ENCODE data around the gene CDK19.
"Not testable (repeated sequence)": the region's sequence is repeated elsewhere in the genome, so short reads cannot be mapped to it uniquely, and the experiment has no call there.

Gene CDK19

DNA sequence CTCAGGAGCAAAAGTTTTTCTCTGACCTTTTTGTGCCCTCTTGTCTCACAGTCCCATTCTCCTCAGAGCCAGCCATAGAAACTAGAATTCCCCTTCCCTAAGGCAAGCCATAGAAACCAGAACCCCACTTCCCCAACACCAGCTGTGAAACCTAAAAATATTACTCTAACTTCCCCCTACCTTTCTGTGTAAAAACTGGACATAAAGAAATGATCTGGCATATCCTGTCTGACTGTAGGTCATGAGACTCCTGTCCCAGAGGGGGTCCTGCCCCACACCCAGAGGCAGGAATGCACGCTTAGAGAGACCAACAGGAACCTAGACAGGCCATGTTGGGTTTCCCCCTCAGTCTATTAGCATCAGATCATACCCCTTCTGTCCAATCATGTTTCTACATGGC is 198.2 kb downstream of the CDK19 start:
- no peak for DNase-seq

DNA sequence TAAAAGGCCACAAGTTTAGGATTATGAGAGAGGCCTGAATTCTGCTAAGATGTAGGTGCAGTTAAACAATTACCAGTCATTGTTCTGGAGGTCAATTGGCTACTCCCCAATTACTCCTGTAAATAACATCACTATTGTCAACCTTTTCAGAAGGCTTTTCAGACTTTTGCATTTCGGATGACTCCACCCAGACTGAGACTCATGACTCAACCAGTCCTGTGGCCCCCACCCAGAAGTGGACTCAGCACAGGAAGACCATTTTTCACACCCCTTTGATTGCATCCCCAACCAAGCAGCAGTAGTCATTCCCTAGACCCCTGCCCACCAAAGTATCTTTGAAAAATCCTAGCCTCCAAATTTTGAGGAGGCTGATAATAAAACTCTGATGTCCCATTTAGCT is 199.5 kb downstream of the CDK19 start:
- DNase-seq: no peak

DNA sequence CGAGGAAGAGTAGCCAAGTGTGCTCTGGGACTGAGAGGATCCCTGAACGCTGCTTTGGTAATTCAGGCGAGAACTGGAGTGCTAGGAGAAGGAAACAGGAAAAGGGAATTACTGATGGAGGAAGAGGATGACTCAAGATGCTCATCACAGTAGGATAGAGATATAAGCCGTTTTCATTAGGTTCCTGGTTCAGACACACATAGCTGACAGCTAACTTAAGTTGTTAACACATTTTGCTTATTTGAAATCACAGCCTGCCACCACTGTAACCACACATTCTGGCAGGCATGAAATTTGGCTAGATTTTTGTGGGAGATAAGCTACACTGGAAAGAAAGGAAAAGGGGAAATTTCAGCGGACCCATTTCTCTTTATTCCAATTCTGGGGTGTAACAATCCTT is 200.7 kb downstream of the CDK19 start:
- no peak for DNase-seq

DNA sequence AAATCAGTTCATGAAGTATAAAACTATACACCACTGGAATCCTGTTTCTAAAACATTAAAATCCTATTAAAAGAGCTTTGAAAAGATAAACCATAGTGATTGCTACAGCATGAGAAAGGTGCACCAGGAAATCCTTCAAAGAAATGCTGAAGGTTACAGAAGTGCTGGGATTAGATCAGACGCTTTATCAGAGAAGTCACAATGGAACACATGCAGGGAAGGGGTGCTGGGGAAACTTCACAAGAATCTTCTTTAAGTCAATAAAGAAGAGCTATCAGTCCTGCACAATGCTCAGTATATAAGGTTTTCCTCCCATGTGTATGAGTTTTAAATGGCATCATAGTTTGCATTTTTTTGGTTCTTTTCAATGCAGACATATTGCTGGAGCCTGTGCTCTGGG is 201.2 kb downstream of the CDK19 start:
- no peak for DNase-seq

DNA sequence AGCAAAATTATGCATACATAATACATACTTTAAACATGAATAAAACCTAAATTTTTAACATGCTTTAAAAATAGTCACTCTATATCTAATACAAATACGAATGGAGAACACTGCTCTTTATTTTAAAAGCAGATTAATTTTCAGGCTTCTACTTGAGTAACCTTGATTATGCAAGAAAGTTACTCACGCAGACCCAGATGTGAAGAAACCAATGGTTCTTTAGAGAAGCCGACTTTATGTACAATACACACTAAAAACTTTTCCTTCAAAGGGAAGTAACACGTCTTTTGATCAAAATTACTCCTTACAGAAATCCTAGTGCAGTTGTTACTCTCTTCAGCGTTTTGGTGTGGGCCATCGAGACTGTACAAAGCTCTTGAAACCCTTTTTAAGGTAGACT is 201.9 kb downstream of the CDK19 start:
- no peak for DNase-seq

DNA sequence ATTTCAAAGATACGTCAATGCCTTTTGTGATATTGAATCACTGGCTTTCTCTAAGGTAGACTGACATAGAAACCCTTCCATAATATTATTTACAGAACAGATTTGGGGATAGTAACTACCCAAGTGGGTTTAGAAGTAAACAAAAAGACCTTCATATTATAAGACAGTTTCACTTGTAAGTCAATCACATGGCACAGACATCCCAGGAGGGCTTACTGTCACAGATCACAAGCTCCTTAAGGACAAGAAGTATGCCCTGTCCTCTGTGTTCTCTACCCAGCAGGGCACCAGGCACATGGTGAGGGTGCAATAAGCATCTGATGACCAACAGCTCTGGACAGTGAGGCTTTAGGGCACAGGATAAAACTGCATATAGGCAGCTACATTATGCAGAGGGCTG is 203.0 kb downstream of the CDK19 start:
- DNase-seq: no peak

DNA sequence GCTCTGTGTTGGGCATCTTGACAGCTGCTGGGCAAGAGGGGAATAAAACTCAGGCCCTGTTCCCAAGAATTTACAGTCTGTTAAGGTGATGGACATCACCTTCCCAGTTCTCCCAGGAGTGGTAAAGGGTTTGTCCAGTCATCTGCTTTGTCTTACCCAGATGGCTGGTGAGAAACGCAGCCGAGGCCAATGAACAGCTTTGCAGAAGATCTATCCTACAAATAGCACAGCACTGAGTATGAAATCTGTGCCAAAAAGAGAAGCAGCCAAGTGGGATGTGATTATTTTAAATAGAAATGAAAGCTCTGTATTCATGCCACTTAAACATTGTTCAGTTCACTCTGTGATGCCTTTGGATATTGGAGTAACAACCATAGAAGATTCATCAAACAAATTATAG is 206.2 kb downstream of the CDK19 start:
- no peak for DNase-seq

DNA sequence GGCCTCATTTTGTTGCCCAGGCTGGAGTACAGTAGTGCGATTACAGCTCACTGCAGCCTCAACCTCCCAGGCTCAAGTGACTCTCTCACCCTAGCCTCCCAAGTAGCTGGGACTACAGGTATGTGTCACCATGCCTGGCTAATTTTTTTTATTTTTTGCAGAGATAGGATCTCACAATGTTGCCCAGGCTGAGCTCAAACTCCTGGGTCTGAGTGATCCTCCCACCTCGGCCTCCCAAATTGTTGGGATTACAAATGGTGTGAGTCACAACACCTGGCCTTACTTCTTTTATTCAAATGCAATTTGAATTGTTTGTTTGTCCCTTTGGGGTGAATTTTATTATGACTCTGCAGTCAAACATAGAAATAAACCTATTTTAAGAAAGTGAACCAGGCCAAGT is 207.1 kb downstream of the CDK19 start:
- no peak for DNase-seq

DNA sequence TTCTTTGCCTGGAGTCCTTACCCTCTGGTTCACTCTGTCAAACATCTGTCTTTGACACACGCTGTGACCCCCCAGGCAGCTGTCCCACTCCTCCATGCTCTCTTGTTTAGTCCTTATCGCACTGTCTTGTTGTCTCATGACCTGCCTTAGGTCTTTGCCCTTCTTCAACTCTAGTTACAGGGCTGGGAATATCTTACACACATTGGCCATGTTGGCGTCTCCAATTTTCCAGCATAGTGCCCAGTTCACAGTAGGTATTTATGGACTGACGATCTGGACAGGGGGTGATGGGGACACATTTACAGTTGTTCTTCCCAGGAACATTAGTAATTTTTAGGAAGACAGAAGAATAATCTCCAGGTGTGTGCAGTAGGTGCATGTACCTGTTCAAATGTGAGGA is 209.1 kb downstream of the CDK19 start:
- no peak for DNase-seq

DNA sequence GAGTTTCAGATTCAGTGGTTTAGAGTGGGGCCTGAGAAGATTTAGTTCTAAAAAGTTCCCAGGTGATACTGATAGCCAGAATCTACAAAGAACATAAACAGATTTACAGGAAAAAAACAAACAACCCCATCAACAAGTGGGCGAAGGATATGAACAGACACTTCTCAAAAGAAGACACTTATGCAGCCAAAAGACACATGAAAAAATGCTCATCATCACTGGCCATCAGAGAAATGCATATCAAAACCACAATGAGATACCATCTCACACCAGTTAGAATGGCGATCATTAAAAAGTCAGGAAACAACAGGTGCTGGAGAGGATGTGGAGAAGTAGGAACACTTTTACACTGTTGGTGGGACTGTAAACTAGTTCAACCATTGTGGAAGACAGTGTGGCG is 214.6 kb downstream of the CDK19 start:
- DNase-seq: not testable (repeated sequence)

DNA sequence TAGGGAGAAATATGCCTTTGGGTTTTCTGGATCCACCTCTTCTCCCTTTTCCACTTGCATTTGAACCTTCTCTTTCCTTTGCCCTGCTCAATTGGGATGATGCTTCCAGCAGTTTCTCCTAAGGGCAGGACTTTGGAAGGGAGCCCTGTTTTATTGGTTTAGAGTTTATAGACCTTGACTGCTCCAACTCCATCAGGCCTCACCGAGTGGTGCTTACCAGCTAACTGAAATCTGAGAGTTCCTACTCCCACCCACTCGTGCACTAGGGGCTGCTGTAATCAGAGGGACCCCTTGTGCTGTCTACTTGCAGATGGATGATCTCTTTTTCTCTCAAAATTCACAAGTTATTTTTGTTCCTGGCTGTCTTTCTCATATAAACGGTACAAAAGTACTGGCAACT is 217.5 kb downstream of the CDK19 start:
- DNase-seq: no peak

DNA sequence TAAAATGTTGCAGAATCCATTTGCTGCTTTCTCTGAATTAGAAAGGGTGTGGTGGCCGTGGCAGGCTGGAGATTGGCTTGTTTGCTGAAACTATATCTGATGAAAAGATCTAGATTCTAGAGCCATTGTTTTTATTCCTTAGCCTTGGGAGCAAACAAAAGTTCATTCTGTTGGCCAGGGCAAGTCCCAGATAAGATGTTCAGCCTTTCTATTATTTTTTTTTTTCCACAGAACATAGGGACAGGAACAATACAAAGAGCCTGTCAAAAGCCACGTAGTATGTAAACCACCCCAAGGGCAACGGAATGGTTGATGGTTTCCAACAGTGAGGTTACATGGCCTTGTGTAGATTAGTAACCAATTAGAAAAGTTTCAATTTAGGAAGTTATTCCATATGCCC is 218.9 kb downstream of the CDK19 start:
- no peak for DNase-seq

DNA sequence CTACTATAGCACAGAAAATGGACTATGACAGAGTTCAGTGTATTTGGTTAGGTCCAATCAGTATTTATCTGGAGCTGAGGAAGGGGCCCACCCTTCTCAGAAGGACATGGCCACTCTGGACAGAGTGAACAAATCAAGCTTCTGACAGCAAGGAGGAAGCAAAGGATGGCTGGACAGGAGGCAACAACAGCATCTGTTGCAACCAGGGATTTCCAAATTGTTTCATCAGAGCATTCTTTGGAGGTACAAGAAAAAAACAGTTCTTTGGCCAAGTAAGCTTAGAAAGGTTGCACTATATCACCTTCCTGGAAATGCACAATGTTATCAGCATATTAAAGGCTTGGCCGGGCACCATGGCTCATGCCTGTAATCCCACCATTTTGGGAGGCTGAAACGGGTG is 220.2 kb downstream of the CDK19 start:
- DNase-seq: no peak

DNA sequence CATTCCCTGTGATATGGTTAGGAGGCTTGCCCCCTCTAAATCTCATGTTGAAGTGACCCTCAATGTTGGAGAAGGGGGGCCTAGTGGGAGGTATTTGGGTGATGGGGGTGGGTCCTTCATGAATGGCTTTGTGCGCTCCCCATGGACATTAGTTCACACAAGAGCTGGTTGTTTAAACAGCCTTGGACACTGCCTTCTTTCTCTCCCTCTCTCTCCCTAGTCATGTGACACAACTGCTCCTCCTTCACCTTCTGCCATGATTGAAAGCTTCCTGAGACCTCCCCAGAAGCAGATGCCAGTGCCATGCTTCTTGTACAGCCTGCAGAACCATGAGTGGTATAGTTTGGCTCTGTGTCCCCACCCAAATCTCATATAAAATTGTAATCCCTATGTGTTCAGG is 221.6 kb downstream of the CDK19 start:
- DNase-seq: no peak

DNA sequence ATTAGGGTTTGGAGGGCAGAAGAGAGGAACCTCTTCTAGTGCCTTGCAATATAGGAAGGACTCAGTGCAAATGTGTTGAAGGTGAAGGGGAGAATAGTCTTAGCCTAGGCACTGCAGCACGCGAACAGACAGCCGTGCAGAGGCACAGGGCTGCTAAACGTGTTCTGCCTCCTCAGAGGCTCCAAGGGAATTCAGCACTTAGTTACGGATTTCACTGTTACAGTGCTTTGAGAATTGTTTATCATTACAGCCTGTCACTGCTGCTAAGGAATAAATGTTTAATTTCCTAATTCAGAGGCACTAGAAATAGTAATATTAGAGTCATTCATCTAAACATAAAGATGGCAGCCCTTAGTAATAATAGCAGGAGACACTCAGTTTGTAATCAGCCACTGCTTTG is 222.5 kb downstream of the CDK19 start:
- DNase-seq: no peak

DNA sequence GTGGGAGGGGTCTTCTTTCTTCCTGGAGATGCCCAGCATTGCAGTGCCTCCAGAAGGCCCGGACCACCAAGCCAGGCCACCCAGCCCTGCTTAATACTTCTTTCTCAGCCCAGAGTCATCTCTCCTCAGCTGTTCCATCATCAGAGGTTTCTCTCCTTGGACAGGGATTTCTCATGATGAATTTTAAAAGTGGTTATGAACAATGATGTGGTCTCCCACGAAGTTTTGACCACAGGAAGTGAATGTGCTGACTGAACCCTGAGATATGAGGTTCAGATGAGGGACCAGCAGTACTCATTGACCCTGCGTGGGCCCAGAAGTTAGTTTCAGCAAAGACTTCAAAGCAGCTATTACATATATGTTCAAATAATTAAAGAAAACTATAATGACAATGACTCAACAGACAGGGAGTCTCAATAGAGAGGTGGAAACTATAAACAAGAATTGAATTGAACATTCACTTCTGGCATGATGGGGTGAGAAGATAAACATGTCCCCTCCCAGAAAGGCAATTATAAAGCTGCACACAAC is 224.4 kb downstream of the CDK19 start:
- no peak for DNase-seq

DNA sequence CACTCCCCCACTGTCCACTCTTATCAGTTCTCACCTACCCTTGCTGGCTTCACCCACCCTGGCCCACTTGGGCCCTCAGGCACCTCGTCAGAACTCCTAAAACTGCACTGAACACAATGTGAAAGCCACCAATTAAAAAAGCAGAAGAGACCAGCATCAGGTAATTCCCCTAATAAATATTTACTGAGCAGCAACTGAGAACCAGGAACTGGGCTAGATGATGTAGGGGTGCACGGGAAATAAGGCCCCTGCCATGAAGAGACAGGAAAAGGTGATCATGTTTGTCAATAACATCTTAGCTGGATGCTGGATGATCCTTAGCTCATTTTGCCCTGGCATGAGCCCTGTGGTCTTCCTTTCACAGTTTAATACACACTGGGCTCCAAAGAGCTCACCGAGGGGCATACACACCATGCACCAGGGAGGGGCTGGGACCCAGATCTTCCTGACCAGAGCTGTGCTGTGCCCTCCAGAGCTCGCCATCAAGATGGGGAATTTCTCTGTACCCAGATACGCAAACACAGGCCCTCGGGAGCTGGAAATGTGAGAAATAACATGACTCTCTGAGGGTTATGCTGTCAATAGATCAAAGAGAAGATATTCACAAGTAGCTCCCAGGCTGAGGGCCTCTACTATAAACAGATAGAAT is 225.3 kb downstream of the CDK19 start:
- no peak for DNase-seq

DNA sequence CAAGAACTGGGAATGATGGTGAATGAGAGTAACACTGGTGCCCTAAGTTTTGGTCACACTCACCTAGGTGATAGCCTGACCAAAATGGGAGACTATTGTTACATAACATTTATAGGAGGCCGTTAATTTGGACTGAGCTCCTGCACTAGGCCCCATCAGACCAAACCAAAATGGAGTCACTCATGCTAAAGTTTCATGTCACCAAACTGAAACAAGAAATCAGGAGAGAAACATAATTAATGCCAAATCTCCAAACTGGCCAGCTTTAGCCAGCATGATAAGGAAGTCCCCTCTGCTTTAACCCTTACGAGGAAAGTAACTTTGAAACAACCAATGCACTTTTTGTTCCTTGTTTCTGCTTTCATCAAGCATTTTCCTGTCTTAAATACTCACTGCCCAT is 227.9 kb downstream of the CDK19 start:
- DNase-seq: no peak

DNA sequence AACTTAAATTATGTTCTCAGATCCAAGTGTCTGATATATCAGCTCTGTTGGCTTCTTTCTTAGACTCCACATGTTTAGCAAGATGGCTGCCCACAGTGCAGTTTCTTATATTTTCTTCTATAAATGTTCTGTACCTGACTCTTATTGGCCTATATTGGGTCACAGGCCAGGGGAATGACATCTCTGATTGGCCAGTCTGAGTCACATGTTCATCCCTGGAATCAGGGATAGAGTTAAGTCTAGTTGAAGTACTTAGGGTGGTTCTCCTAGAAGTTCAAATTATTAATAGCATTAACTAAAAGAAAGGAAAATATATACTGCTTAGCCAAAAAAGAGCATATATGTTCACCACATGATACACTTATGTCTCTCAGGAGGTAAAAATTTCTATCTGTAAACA is 233.6 kb downstream of the CDK19 start:
- DNase-seq: no peak

DNA sequence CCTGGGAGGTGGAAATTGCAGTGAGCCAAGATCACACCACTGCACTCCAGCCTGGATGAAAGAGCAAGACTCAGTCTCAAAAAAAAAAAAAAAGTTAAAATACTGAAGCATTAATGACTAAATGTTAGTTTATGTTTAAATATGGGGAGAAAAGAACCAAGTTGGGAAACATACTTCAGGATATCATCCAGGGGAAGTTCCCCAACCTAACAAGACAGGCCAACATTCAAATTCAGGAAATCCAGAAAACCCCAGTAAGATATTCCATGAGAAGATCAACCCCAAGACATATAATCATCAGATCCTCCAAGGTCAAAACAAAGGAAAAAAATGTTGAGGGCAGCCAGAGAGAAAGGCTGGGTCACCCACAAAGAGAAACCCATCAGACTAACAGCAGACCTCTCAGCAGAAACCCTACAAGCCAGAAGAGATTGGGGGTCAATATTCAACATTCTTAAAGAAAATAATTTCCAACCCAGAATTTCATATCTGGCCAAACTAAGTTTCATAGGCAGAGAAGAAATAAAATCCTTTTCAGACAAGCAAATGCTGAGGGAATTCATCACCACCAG is 237.6 kb downstream of the CDK19 start:
- not testable (repeated sequence) for DNase-seq

DNA sequence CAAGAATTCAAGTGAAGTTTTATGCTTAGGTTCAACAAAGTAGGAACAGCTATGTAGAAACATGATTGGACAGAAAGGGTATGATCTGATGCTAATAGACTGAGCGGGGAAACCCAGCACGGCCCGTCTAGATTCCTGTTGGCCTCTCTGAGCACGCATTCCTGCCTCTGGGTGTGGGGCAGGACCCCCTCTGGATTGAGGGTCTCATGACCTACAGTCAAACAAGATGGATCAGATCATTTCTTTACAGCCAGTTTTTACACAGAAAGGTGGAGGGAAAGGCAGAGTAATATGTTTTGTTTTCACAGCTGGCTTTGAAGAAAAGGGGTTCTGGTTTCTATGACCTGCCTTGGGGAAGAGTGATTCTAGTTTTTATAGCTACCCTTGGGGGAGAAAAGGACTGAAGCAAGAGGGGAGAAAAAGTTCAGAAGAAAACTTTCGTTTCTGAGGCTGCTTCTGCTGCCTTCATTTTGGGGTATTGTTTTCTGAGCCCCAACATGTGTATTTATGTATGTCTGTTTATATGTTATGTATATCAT is 239.3 kb downstream of the CDK19 start:
- DNase-seq: no peak

DNA sequence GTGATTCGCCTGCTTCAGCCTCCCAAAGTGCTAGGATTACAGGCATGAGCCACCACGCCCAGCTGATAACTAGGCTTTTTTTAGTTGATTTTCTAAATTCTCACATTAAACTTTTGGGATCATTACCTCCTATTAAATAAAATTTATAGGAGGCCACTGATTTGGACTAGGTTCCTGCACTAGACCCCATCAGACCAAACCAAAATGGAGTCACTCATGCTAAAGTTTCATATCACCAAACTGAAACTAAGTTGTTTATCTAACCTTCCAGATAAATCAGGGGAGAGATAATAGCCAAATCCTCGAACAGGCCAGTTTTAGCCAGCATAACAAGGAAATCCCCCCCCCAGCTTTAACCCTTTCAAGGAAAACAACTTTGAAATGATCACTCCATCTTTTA is 240.5 kb downstream of the CDK19 start:
- no peak for DNase-seq

DNA sequence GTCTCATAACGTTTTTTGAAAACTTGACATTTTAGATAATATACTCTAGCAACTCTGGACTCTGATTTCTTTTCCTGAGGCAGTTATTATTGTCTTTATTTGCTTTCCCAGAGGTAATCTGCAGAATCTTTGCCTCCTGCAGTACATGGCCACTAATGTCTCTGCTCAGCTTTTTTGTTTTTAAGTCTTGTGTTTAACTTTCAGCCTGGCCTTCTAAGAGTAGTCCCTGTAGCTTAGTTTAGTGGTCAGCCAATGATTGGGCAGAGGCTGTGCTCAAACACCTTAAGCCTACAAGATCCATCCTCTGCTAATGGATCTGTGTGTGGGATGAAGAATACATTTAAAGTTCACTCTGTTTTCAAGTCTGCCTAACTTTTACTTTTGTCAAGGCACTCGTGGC is 241.7 kb downstream of the CDK19 start:
- DNase-seq: no peak

DNA sequence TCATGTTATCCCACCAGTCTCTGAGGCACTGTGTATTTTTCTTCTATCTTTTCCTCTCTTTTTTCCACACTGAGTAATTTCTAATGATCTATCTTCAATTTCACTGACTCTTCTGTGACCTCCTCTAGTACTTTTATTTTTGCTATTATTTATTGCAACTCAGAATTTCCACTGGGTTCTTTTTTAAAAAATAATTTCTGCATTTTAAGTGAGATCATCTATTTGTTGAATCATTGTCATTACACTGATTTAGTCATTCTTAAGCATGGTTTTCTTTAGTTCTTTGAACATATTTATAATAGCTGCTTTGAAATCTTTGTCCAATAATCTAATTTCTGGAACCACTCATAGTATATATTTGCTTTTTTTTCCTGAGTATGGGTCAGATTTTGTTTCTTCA is 242.1 kb downstream of the CDK19 start:
- DNase-seq: no peak
